Measurements from ENCODE around the gene TFDP2. TPM values are rescaled to one million over a fixed set of nuclear protein-coding genes. Genes with fewer than 3 reads are reported as not detected.

TFDP2 gene
- total and polyA plus RNA-seq, 10 of the 15 experiments (the other 5 are each of a cell fraction or from before 2014, with no cell fraction given), result 28.3 to 100 (median 49.7) TPM

DNA sequence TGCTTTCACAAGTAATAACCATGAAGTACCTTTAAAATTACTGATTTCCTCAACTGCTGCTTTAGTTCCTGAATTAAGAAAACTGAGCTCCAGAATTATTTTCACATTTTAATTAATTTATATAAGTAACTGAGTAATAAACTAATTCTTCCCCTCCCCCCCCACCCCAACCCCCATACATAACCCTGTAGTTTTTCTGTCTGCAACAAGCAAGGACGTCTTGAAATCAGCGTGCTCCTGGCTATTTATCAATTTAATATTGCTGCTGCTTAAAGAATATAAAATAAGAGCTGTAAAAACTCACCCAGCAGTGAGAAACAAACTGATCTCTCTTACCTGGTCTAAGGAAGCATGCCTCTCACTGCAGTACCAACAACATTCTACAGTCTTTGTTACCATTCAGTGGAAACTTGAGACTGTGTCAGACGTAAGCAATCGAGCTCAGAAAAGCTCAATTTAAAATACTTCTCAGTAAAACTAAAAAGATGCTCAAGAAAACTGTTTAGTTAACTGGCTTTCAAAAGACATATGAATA is 121.0 kb downstream of the TFDP2 start (continued):
- TF ChIP-seq POU2F2 (IDR thresholded peaks at IDR 0.05; ENCODE audit: borderline replicate concordance, low read depth, low read length) (0 out of 3 replicates have a peak, but pooled peaks have one; percentile 16), BACH1 (IDR thresholded peaks at IDR 0.05; ENCODE audit: borderline replicate concordance) (no peak), TCF7 (IDR thresholded peaks at IDR 0.05; ENCODE audit: borderline replicate concordance) (0 out of 2 replicates have a peak, but pooled peaks have one; percentile 10), SRF (IDR thresholded peaks at IDR 0.05; ENCODE audit: low read depth in 2 of 2, low read length in 2 of 2) (peak in 1 of 2 experiments; percentile 90; a peak in 2 of 4 replicates), SPI1 (IDR thresholded peaks at IDR 0.05; ENCODE audit: borderline replicate concordance, insufficient read depth, low read depth, low read length) (no peak), IRF3 (IDR thresholded peaks at IDR 0.05) (no peak), PML (IDR thresholded peaks at IDR 0.05; ENCODE audit: low read length) (0 out of 2 replicates have a peak, but pooled peaks have one; percentile 9)

GRCh38 chr3:142027735-142028134 is 121.6 kb downstream of the TFDP2 start:
- in situ Hi-C loops (cut with MboI) (no loop called here), intact Hi-C loops (cut with micrococcal nuclease; ENCODE audit: unreplicated experiment) (loop anchor here (5.0 kb wide), 2 partner anchors 65 to 200 kb away; partner anchors contain the start of gene GK5)
- peaks cover 4% of the 10 kb centered on the region; the same call in 1 of the 2 replicates for H3K4me1 ChIP-seq (ENCODE audit: control insufficient read depth, insufficient read depth, low read length)
- peak overlapping the region; percentile 56 for H3K4me2 ChIP-seq (ENCODE audit: control insufficient read depth, insufficient read depth)
- H3K27me3 ChIP-seq (replicated peaks in 1 of 2; ENCODE audit: control insufficient read depth in 2 of 2, insufficient read depth in 2 of 2, low read length in 1 of 2), result no peaks in the 10 kb centered on the region
- BruUV-seq (replicated peaks), result TSS peak; percentile 80
- 0 out of 4 replicates have a peak, but pooled peaks cover 0 to 3% of the 10 kb centered on the region in 2 experiments for H3K36me3 ChIP-seq (ENCODE audit: control insufficient read depth in 2 of 2, insufficient read depth in 2 of 2, low read length in 1 of 2)
- H3K27ac ChIP-seq (ENCODE audit: control insufficient read depth, insufficient read depth), result peak overlapping the region; percentile 39
- ChIA-PET CTCF (interaction anchor here (0.8 to 1.7 kb wide), 8 partner anchors 8 to 252 kb away, joined by 3 to 5 read pairs (median 3); no protein-coding TSS in a partner anchor), RAD21 (ENCODE audit: unreplicated experiment) (interaction anchor here (0.8 to 2.0 kb wide), 6 partner anchors 8 to 655 kb away, joined by 3 to 5 read pairs (median 4); no protein-coding TSS in a partner anchor), POLR2A (interaction anchor here (1.1 kb wide), 1 partner anchor 120 kb away, joined by 3 read pairs; no protein-coding TSS in a partner anchor), SMC1A (ENCODE audit: uncharacterized antibody, unreplicated experiment) (interaction anchor here (0.6 to 2.8 kb wide), 12 partner anchors 8 to 182 kb away, joined by 3 to 12 read pairs (median 4); no protein-coding TSS in a partner anchor)
- peaks cover 20% of the 10 kb centered on the region for H3K79me2 ChIP-seq (ENCODE audit: control insufficient read depth, insufficient read depth, low read length)
- no peak for DNase-seq (ENCODE audit: low read depth, low spot score)
- H3K4me3 ChIP-seq, result peak overlapping the region; percentile 68
- H4K20me1 ChIP-seq (ENCODE audit: control insufficient read depth, insufficient read depth), result no peaks in the 10 kb centered on the region
- peak overlapping the region; percentile 58 for H3K9ac ChIP-seq (ENCODE audit: control insufficient read depth, insufficient read depth, low read length)
- ATAC-seq, result peak; percentile 87
- H2AFZ ChIP-seq (ENCODE audit: control insufficient read depth, low read depth, low read length), result 0 out of 2 replicates have a peak overlapping the region, but pooled peaks have one; percentile 20
- 0% methylated on average over 2 of the region's 2 CpGs for WGBS (ENCODE audit: insufficient coverage, insufficient replicate concordance, low lambda C conversion rate, missing lambda C conversion rate)
- no peaks in the 10 kb centered on the region for H3K9me3 ChIP-seq (replicated peaks; ENCODE audit: control insufficient read depth, insufficient read depth, low read length)
- FAIRE-seq, result peak; percentile 13
- TF ChIP-seq RAD21 (IDR thresholded peaks at IDR 0.05; ENCODE audit: insufficient read depth, low read depth, low read length) (no peak), ATF7 (IDR thresholded peaks at IDR 0.05; ENCODE audit: low read depth) (0 out of 2 replicates have a peak, but pooled peaks have one; percentile 11), SIN3A (IDR thresholded peaks at IDR 0.05; ENCODE audit: low read depth, low read length) (0 out of 2 replicates have a peak, but pooled peaks have one; percentile 45), ASH2L (IDR thresholded peaks at IDR 0.05; ENCODE audit: borderline replicate concordance, low read depth) (no peak), YY1 (IDR thresholded peaks at IDR 0.05; ENCODE audit: low read depth, low read length) (peak; percentile 88), CUX1 (IDR thresholded peaks at IDR 0.05; ENCODE audit: insufficient replicate concordance, low read depth, low read length) (peak; percentile 20), RUNX3 (IDR thresholded peaks at IDR 0.05; ENCODE audit: low read length) (0 out of 2 replicates have a peak, but pooled peaks have one; percentile 31), NR2F1 (conservative IDR thresholded peaks at IDR 0.05) (no peak)
